Calu3 (cell line): Measurements from ENCODE around the gene TEC. TPM values are rescaled to one million over a fixed set of nuclear protein-coding genes. Genes with fewer than 3 reads are reported as not detected.
"Not testable (repeated sequence)": the region's sequence is repeated elsewhere in the genome, so short reads cannot be mapped to it uniquely, and the experiment has no call there.

Experiments
- Bru-seq: library from RNA; stranded (reverse); fragments of 400-500 nt; gene quantifications from one replicate; lab custom pipeline; 2021; lab: Mats Ljungman, UMichigan
- BruChase-seq, 2 experiments: library from RNA; stranded (reverse); fragments of 400-500 nt; gene quantifications; one replicate each; lab custom pipeline; 2021; lab: Mats Ljungman, UMichigan
- BruUV-seq: library from RNA; stranded (reverse); fragments of 400-500 nt; replicated peaks from 2 replicates; lab custom pipeline; 2021; lab: Mats Ljungman, UMichigan
- CTCF ChIA-PET: fragments of 300-600 bp; sonication (Branson Sonifier 250); formaldehyde crosslinking; loops from one replicate; lab custom pipeline; 2022; ENCODE audit warnings: antibody characterized with exemption; lab: Charles Lee
- DNase-seq: peaks from one replicate; pipeline ENCODE4 v3.0.0; 2022
- H3K27ac Mint-ChIP-seq: one replicate; pipeline ENCODE4 v1.8.0; 2022; ENCODE audit warnings: mixed read lengths; ENCODE audit not compliant: unreplicated experiment
- H3K27me3 Mint-ChIP-seq: one replicate; pipeline ENCODE4 v1.8.0; 2022; ENCODE audit warnings: mixed read lengths; ENCODE audit not compliant: unreplicated experiment
- H3K36me3 Mint-ChIP-seq: one replicate; pipeline ENCODE4 v1.8.0; 2022; ENCODE audit warnings: mild to moderate bottlenecking, moderate library complexity, mixed read lengths; ENCODE audit not compliant: insufficient read depth, unreplicated experiment
- H3K4me1 Mint-ChIP-seq: one replicate; pipeline ENCODE4 v1.8.0; 2022; ENCODE audit warnings: mild to moderate bottlenecking, low read depth, mixed read lengths; ENCODE audit not compliant: unreplicated experiment
- H3K4me3 Mint-ChIP-seq: one replicate; pipeline ENCODE4 v1.8.0; 2022; ENCODE audit warnings: mild to moderate bottlenecking, low read depth, moderate library complexity, mixed read lengths; ENCODE audit not compliant: unreplicated experiment
- H3K9me3 Mint-ChIP-seq: one replicate; pipeline ENCODE4 v1.8.0; 2022; ENCODE audit warnings: low read depth, mixed read lengths; ENCODE audit not compliant: unreplicated experiment
- CTCF ChIP-seq: fragments of 200-600 bp; IDR thresholded peaks from one replicate; pipeline ENCODE4 v1.8.0; 2022; ENCODE audit warnings: antibody characterized with exemption; ENCODE audit not compliant: unreplicated experiment
- intact Hi-C: fragments of 100-400 bp; cut with micrococcal nuclease; formaldehyde crosslinking; loops from one replicate; pipeline ENCODE4 v1.10.0; 2022; ENCODE audit not compliant: unreplicated experiment
- long read RNA-seq: library from polyadenylated mRNA; stranded (forward); transcript quantifications from one replicate; pipeline ENCODE4 v2.0.0, GENCODE V29; 2022
- total RNA-seq: library from RNA; stranded (reverse); gene quantifications from 2 replicates; pipeline ENCODE4 v1.2.3, GENCODE V29; 2022

Gene TEC
- 3.2 and 5.4 TPM in 2 replicates for total RNA-seq
- percentile 65 among the genes with signal in this experiment for Bru-seq, nascent RNA
- BruChase-seq, experiment 1, labeled RNA remaining after a 6-hour chase = percentile 40 among the genes with signal in this experiment
- percentile 40 among the genes with signal in this experiment for BruChase-seq, experiment 2, labeled RNA remaining after a 2-hour chase
- long read RNA-seq, partial matches to known transcripts = 0 of 6 reads
- long read RNA-seq, other reads (novel, unspliced or antisense) = 3 of 6 reads

- CTCF ChIA-PET = no interaction called here
- TF ChIP-seq CTCF = no peak
- Mint-ChIP-seq H3K27ac (peak within 1 kb of the TSS; percentile 70), H3K27me3 (no peaks in the 10 kb centered on the region), H3K9me3 (peaks cover 2% of the 10 kb centered on the region), H3K36me3 (peaks cover 12% of the 10 kb centered on the region), H3K4me1 (peaks cover 15% of the 10 kb centered on the region), H3K4me3 (peak within 1 kb of the TSS; percentile 81)
- intact Hi-C loops = no loop called here
- DNase-seq = peak; percentile 50
- no TSS peak for BruUV-seq
Measured at GRCh38 chr4:48268956-48269860, at the start of gene TEC. Gene TEC (minus strand): TSS chr4:48269838. CDS start chr4:48228614, 41,224 bp downstream.

- no peaks in the 10 kb centered on the region for H3K36me3 Mint-ChIP-seq
- TF ChIP-seq CTCF = peak; percentile 44
- intact Hi-C loops = loop anchor here (5.0 kb wide), 1 partner anchor 231 kb away; no protein-coding TSS in a partner anchor
- CTCF ChIA-PET = no interaction called here
- H3K27me3 Mint-ChIP-seq = no peaks in the 10 kb centered on the region
- no peak overlapping the region for H3K4me3 Mint-ChIP-seq
- no TSS peak for BruUV-seq
- no peaks in the 10 kb centered on the region for H3K9me3 Mint-ChIP-seq
- H3K27ac Mint-ChIP-seq = no peak overlapping the region
- peak; percentile 11 for DNase-seq
- peaks cover 9% of the 10 kb centered on the region for H3K4me1 Mint-ChIP-seq
Measured at GRCh38 chr4:48315728-48316630, 46.3 kb upstream of the TEC start.

GRCh38 chr4:48314746-48315145 is 45.1 kb upstream of the TEC start:
- H3K4me3 Mint-ChIP-seq, H3K4me1 Mint-ChIP-seq, DNase-seq, H3K36me3 Mint-ChIP-seq, H3K27me3 Mint-ChIP-seq, H3K9me3 Mint-ChIP-seq, CTCF ChIA-PET, H3K27ac Mint-ChIP-seq, BruUV-seq: not testable (repeated sequence)
- intact Hi-C loops = loop anchor here (5.0 kb wide), 1 partner anchor 233 kb away; no protein-coding TSS in a partner anchor

- TF ChIP-seq CTCF = no peak
- DNase-seq = no peak
- H3K36me3 Mint-ChIP-seq = no peaks in the 10 kb centered on the region
- H3K27me3 Mint-ChIP-seq = no peaks in the 10 kb centered on the region
- intact Hi-C loops = no loop called here
- no peaks in the 10 kb centered on the region for H3K4me1 Mint-ChIP-seq
- CTCF ChIA-PET = no interaction called here
- BruUV-seq = no TSS peak
- H3K27ac Mint-ChIP-seq = no peak overlapping the region
- no peaks in the 10 kb centered on the region for H3K9me3 Mint-ChIP-seq
- no peak overlapping the region for H3K4me3 Mint-ChIP-seq
Measured at GRCh38 chr4:48311896-48312295, 42.3 kb upstream of the TEC start.
